H1 (cell line): Measurements from ENCODE around the gene TLE1.

Source experiments
- JUND ChIP-seq: IDR thresholded peaks from 2 replicates; pipeline ENCODE4 v1.6.1; 2011; ENCODE audit warnings: mild to moderate bottlenecking, improper control_type of control experiment, low read length
- TAF1 ChIP-seq: IDR thresholded peaks from 2 replicates; pipeline ENCODE4 v1.6.1; 2011; ENCODE audit warnings: mild to moderate bottlenecking, low read depth, low read length

GRCh38 chr9:81682797-81683196 lies 6.5 kb downstream of the TLE1 start:
- no peak for TF ChIP-seq TAF1
- no peak for TF ChIP-seq JUND
